ENCODE data around the gene VANGL1.

Gene VANGL1

GRCh38 chr1:115719285-115719684, 77.5 kb downstream of the VANGL1 start:
- DNase-seq (ENCODE audit: insufficient read length, low spot score) = no peak
- FAIRE-seq = no peak
- TF ChIP-seq SPI1 (IDR thresholded peaks at IDR 0.05; ENCODE audit: low read depth, low read length) (no peak), POLR2AphosphoS5 (IDR thresholded peaks at IDR 0.05; ENCODE audit: low read depth, low read length) (no peak)

DNA sequence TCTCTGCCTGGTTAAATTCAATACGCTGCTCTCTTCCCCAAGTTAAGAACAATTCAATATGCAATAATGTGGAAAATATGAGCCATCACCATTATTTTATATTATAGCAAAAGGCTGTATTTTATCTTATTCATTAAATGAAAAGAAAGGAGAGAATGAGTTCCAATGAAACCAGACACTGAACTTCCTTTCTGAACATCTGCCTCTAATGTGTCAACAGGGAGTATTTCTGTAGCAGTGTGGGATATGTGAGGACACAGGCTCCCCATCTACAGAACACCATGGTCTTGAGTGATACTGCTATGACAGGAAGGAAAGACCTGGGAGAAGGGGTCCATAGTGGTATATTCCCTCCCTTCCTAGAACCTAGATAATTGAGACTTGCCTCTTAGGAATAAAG, 80.5 kb downstream of the VANGL1 start:
- DNase-seq (ENCODE audit: insufficient read length, low spot score) = no peak
- FAIRE-seq = no peak
- TF ChIP-seq POU2F2 (IDR thresholded peaks at IDR 0.05; ENCODE audit: low read depth, low read length) = no peak
- TF ChIP-seq SPI1 (IDR thresholded peaks at IDR 0.05; ENCODE audit: low read depth, low read length) = no peak
- TF ChIP-seq POLR2A (IDR thresholded peaks at IDR 0.05; ENCODE audit: low read depth, low read length) = no peak
- no peak for TF ChIP-seq TAF1 (IDR thresholded peaks at IDR 0.05; ENCODE audit: low read depth, low read length)
- TF ChIP-seq POLR2AphosphoS5 (IDR thresholded peaks at IDR 0.05; ENCODE audit: low read depth, low read length) = no peak
- no peak for TF ChIP-seq PAX5 (IDR thresholded peaks at IDR 0.05; ENCODE audit: insufficient read depth, low read length, severe bottlenecking)

- FAIRE-seq = no peak
- DNase-seq (ENCODE audit: insufficient read length, low spot score) = no peak
- no peak for TF ChIP-seq TAF1 (IDR thresholded peaks at IDR 0.05; ENCODE audit: low read depth, low read length)
- no peak for TF ChIP-seq SPI1 (IDR thresholded peaks at IDR 0.05; ENCODE audit: low read depth, low read length)
- TF ChIP-seq POLR2A (IDR thresholded peaks at IDR 0.05; ENCODE audit: low read depth, low read length) = no peak
- no peak for TF ChIP-seq PAX5 (IDR thresholded peaks at IDR 0.05; ENCODE audit: insufficient read depth, low read length, severe bottlenecking)
- TF ChIP-seq POLR2AphosphoS5 (IDR thresholded peaks at IDR 0.05; ENCODE audit: low read depth, low read length) = no peak
- TF ChIP-seq POU2F2 (IDR thresholded peaks at IDR 0.05; ENCODE audit: low read depth, low read length) = no peak
Measured at GRCh38 chr1:115723756-115724155, 82.0 kb downstream of the VANGL1 start.

- no peak for TF ChIP-seq POU2F2 (IDR thresholded peaks at IDR 0.05; ENCODE audit: low read depth, low read length)
- TF ChIP-seq TAF1 (IDR thresholded peaks at IDR 0.05; ENCODE audit: low read depth, low read length) = no peak
- TF ChIP-seq POLR2A (IDR thresholded peaks at IDR 0.05; ENCODE audit: low read depth, low read length) = no peak
- TF ChIP-seq PAX5 (IDR thresholded peaks at IDR 0.05; ENCODE audit: insufficient read depth, low read length, severe bottlenecking) = no peak
- TF ChIP-seq POLR2AphosphoS5 (IDR thresholded peaks at IDR 0.05; ENCODE audit: low read depth, low read length) = no peak
- TF ChIP-seq SPI1 (IDR thresholded peaks at IDR 0.05; ENCODE audit: low read depth, low read length) = no peak
- FAIRE-seq = no peak
- no peak for DNase-seq (ENCODE audit: insufficient read length, low spot score)
Measured at GRCh38 chr1:115725600-115725999, 83.8 kb downstream of the VANGL1 start.

- DNase-seq (ENCODE audit: insufficient read length, low spot score) (no peak), FAIRE-seq (no peak)
- TF ChIP-seq POLR2A (IDR thresholded peaks at IDR 0.05; ENCODE audit: low read depth, low read length) (no peak), POLR2AphosphoS5 (IDR thresholded peaks at IDR 0.05; ENCODE audit: low read depth, low read length) (no peak), POU2F2 (IDR thresholded peaks at IDR 0.05; ENCODE audit: low read depth, low read length) (no peak), TAF1 (IDR thresholded peaks at IDR 0.05; ENCODE audit: low read depth, low read length) (no peak), SPI1 (IDR thresholded peaks at IDR 0.05; ENCODE audit: low read depth, low read length) (no peak), PAX5 (IDR thresholded peaks at IDR 0.05; ENCODE audit: insufficient read depth, low read length, severe bottlenecking) (no peak)
Measured at GRCh38 chr1:115726161-115726560, 84.4 kb downstream of the VANGL1 start.

DNA sequence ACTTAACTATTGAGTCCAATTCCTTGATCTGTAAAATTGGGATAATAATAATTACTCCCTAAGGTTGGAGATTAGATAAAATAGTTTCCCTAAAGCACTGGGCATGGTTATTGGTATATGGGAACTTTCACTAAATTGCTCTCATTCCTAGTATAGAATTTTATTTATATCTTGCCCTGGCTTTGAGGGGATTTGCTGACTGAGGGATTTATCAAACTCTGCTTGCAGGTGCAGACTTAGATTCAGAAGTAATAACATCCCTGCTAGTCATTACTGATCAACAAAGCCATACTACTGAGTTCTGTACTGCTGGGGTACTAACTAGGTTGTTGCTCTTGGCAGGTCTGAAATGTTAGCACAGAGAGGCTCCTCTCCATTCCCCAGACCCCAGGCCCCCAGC, 84.8 kb downstream of the VANGL1 start:
- TF ChIP-seq PAX5 (IDR thresholded peaks at IDR 0.05; ENCODE audit: insufficient read depth, low read length, severe bottlenecking) = no peak
- no peak for TF ChIP-seq TAF1 (IDR thresholded peaks at IDR 0.05; ENCODE audit: low read depth, low read length)
- TF ChIP-seq POLR2A (IDR thresholded peaks at IDR 0.05; ENCODE audit: low read depth, low read length) = no peak
- TF ChIP-seq SPI1 (IDR thresholded peaks at IDR 0.05; ENCODE audit: low read depth, low read length) = no peak
- TF ChIP-seq POU2F2 (IDR thresholded peaks at IDR 0.05; ENCODE audit: low read depth, low read length) = no peak
- TF ChIP-seq POLR2AphosphoS5 (IDR thresholded peaks at IDR 0.05; ENCODE audit: low read depth, low read length) = no peak
- no peak for DNase-seq (ENCODE audit: insufficient read length, low spot score)
- FAIRE-seq = no peak

DNA sequence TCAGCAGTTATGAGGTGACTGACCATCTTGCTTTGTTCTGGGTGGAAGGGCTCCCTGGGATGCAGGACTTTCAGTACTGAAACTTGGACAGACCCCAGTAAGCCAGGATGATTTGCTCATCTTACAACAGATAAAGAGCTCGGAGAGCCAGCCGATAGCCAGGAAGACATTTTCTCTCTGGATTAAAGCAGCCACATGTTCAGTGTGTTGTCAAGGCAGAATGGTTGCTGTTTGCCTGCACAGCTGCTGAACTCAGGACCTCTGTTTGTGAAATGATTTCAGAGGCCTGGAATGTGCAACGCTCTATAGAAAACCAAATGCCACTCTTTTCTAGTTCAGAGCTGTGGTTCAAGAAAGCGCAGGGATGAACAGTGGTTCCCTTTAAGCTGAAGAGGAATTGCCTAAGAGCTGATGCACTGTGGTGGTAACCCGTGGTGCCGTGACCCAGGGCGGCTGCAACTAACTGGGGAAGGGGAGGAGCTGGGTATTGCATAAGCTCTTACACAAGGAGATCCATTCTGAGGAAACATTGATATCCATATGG, 86.0 kb downstream of the VANGL1 start:
- no peak for DNase-seq (ENCODE audit: insufficient read length, low spot score)
- TF ChIP-seq POLR2A (IDR thresholded peaks at IDR 0.05; ENCODE audit: low read depth, low read length) (no peak), POLR2AphosphoS5 (IDR thresholded peaks at IDR 0.05; ENCODE audit: low read depth, low read length) (no peak), PAX5 (IDR thresholded peaks at IDR 0.05; ENCODE audit: insufficient read depth, low read length, severe bottlenecking) (no peak), TAF1 (IDR thresholded peaks at IDR 0.05; ENCODE audit: low read depth, low read length) (no peak), POU2F2 (IDR thresholded peaks at IDR 0.05; ENCODE audit: low read depth, low read length) (no peak), SPI1 (IDR thresholded peaks at IDR 0.05; ENCODE audit: low read depth, low read length) (no peak)
- no peak for FAIRE-seq

DNA sequence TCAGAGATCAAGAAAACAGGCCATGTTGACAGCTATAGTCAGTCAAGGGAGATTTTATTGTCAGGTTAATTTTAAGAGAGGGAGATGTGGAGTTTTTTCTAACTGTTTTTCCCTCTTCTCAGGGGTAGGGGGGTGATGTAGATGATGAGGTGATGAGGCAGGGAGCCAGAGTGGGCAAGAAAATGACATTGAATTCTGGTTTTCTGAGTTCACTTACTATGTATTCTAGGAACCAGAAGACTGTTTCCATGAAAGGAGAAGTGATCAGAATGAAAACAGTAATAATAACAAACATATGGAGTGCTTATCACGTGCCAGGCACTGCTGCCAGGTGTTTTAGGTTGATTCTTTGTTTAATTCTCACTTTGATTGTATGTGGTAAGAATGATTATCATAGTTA, 86.6 kb downstream of the VANGL1 start:
- no peak for DNase-seq (ENCODE audit: insufficient read length, low spot score)
- FAIRE-seq = no peak
- TF ChIP-seq POU2F2 (IDR thresholded peaks at IDR 0.05; ENCODE audit: low read depth, low read length) = no peak
- no peak for TF ChIP-seq TAF1 (IDR thresholded peaks at IDR 0.05; ENCODE audit: low read depth, low read length)
- no peak for TF ChIP-seq POLR2A (IDR thresholded peaks at IDR 0.05; ENCODE audit: low read depth, low read length)

DNA sequence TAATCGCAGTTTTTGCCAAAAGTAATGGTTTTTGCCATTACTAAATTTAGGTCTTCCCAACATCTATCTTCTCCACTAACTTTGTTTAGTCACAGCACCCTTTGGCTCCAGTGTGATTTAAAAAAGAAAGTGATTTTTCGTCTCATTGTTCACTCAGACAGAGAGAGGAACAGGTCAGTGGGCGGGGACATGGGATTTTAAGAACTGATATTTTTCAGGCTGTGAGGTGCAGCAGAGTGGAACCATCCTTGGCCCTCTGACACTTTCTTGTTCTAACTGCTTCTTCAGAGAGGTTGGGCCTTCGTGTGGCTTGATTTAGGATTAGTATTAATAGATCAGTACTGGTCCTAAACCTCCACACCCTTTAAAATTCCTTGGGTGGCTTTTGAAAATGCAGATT, 88.0 kb downstream of the VANGL1 start:
- DNase-seq (ENCODE audit: insufficient read length, low spot score) (peak; percentile 49), FAIRE-seq (peak; percentile 92)
- TF ChIP-seq PAX5 (IDR thresholded peaks at IDR 0.05; ENCODE audit: insufficient read depth, low read length, severe bottlenecking) = peak; percentile 98
- no peak for TF ChIP-seq TAF1 (IDR thresholded peaks at IDR 0.05; ENCODE audit: low read depth, low read length)
- no peak for TF ChIP-seq POLR2A (IDR thresholded peaks at IDR 0.05; ENCODE audit: low read depth, low read length)
- TF ChIP-seq SPI1 (IDR thresholded peaks at IDR 0.05; ENCODE audit: low read depth, low read length) = peak; percentile 88

- TF ChIP-seq POLR2A (IDR thresholded peaks at IDR 0.05; ENCODE audit: low read depth, low read length) (no peak), POLR2AphosphoS5 (IDR thresholded peaks at IDR 0.05; ENCODE audit: low read depth, low read length) (no peak), PAX5 (IDR thresholded peaks at IDR 0.05; ENCODE audit: insufficient read depth, low read length, severe bottlenecking) (no peak), SPI1 (IDR thresholded peaks at IDR 0.05; ENCODE audit: low read depth, low read length) (no peak), TAF1 (IDR thresholded peaks at IDR 0.05; ENCODE audit: low read depth, low read length) (no peak), POU2F2 (IDR thresholded peaks at IDR 0.05; ENCODE audit: low read depth, low read length) (no peak)
- FAIRE-seq = no peak
- DNase-seq (ENCODE audit: insufficient read length, low spot score) = no peak
Measured at GRCh38 chr1:115732316-115732715, 90.5 kb downstream of the VANGL1 start.

All from GM12891 (cell line).